ENCODE measurements around the gene GALNT17. TPM values are rescaled to one million over a fixed set of nuclear protein-coding genes. Genes with fewer than 3 reads are reported as not detected.

GALNT17 gene
- total RNA-seq, 1 donor from 2014 or later, result 20.2 TPM

- H3K9me3 Mint-ChIP-seq, result peaks cover 6% of the 10 kb centered on the region
- no peak overlapping the region for H3K27ac Mint-ChIP-seq
- DNase-seq (ENCODE audit: extremely low spot score, unreplicated experiment), result no peak
- no peaks in the 10 kb centered on the region for H3K27me3 Mint-ChIP-seq
- TF ChIP-seq, protein P1, sequence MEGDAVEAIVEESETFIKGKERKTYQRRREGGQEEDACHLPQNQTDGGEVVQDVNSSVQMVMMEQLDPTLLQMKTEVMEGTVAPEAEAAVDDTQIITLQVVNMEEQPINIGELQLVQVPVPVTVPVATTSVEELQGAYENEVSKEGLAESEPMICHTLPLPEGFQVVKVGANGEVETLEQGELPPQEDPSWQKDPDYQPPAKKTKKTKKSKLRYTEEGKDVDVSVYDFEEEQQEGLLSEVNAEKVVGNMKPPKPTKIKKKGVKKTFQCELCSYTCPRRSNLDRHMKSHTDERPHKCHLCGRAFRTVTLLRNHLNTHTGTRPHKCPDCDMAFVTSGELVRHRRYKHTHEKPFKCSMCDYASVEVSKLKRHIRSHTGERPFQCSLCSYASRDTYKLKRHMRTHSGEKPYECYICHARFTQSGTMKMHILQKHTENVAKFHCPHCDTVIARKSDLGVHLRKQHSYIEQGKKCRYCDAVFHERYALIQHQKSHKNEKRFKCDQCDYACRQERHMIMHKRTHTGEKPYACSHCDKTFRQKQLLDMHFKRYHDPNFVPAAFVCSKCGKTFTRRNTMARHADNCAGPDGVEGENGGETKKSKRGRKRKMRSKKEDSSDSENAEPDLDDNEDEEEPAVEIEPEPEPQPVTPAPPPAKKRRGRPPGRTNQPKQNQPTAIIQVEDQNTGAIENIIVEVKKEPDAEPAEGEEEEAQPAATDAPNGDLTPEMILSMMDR (conservative IDR thresholded peaks at IDR 0.05), result no peak
- no peaks in the 10 kb centered on the region for H3K4me1 Mint-ChIP-seq (ENCODE audit: unreplicated experiment)
- no peak overlapping the region for H3K4me3 Mint-ChIP-seq
- peaks cover 7% of the 10 kb centered on the region for H3K36me3 Mint-ChIP-seq
Observed at GRCh38 chr7:71389976-71390375, 258.0 kb downstream of the GALNT17 start.

GRCh38 chr7:71393661-71394060 lies 261.7 kb downstream of the GALNT17 start:
- no peak overlapping the region for H3K4me3 Mint-ChIP-seq
- peaks cover 6% of the 10 kb centered on the region for H3K9me3 Mint-ChIP-seq
- no peak for DNase-seq (ENCODE audit: extremely low spot score, unreplicated experiment)
- H3K4me1 Mint-ChIP-seq (ENCODE audit: unreplicated experiment), result no peaks in the 10 kb centered on the region
- TF ChIP-seq, protein P1 (conservative IDR thresholded peaks at IDR 0.05), result no peak
- H3K36me3 Mint-ChIP-seq, result peaks cover 7% of the 10 kb centered on the region
- H3K27me3 Mint-ChIP-seq, result no peaks in the 10 kb centered on the region
- no peak overlapping the region for H3K27ac Mint-ChIP-seq

GRCh38 chr7:71402684-71403083 lies 270.7 kb downstream of the GALNT17 start:
- no peaks in the 10 kb centered on the region for H3K9me3 Mint-ChIP-seq
- H3K4me1 Mint-ChIP-seq (ENCODE audit: unreplicated experiment), result peaks cover 14% of the 10 kb centered on the region
- H3K27ac Mint-ChIP-seq, result no peak overlapping the region
- no peak overlapping the region for H3K4me3 Mint-ChIP-seq
- H3K36me3 Mint-ChIP-seq, result no peaks in the 10 kb centered on the region
- no peak for DNase-seq (ENCODE audit: extremely low spot score, unreplicated experiment)
- TF ChIP-seq, protein P1 (conservative IDR thresholded peaks at IDR 0.05), result no peak
- H3K27me3 Mint-ChIP-seq, result no peaks in the 10 kb centered on the region

DNA sequence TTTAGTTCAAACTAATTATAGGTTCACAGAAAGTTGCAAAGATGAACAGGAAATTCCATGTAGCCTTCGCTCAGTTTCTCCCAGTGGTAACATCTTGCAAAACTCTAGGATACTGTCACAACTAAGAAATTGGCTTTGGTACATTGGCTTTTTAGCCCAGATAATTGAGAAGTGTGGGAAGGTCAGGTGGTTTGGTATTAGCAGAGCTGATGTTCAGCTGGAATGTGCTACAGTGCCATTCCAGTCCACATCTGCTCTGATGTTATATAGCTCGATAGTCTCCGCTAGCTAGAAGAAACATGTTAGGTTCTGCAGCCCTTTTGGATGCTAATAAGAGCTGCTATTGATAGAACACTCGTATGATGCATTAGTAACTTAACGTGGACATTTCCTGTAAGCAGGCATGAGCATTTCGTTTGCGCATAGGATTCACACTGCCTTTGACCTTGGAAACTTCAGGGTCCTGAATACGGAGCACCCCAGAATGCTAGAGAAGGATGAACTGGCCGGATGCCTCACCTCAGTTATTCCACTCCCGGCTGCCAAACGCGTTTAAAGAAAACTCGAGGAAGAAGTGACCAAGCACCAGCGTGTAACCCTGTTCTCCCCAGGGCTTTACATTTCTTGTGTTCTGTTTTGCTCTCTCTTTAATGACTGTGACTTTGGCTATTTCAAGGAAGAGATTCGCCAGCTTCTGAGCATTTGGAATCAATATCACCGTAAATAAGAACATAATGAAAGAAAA lies 271.4 kb downstream of the GALNT17 start:
- Mint-ChIP-seq H3K36me3 (no peaks in the 10 kb centered on the region), H3K27ac (no peak overlapping the region), H3K4me3 (no peak overlapping the region), H3K9me3 (no peaks in the 10 kb centered on the region), H3K4me1 (ENCODE audit: unreplicated experiment) (peaks cover 14% of the 10 kb centered on the region), H3K27me3 (no peaks in the 10 kb centered on the region)
- DNase-seq (ENCODE audit: extremely low spot score, unreplicated experiment), result no peak
- TF ChIP-seq, protein P1 (conservative IDR thresholded peaks at IDR 0.05), result no peak

- no peak overlapping the region for H3K27ac Mint-ChIP-seq
- DNase-seq (ENCODE audit: extremely low spot score, unreplicated experiment), result no peak
- H3K27me3 Mint-ChIP-seq, result no peaks in the 10 kb centered on the region
- TF ChIP-seq, protein P1 (conservative IDR thresholded peaks at IDR 0.05), result no peak
- H3K4me1 Mint-ChIP-seq (ENCODE audit: unreplicated experiment), result peaks cover 14% of the 10 kb centered on the region
- no peak overlapping the region for H3K4me3 Mint-ChIP-seq
- no peaks in the 10 kb centered on the region for H3K36me3 Mint-ChIP-seq
- H3K9me3 Mint-ChIP-seq, result peaks cover 5% of the 10 kb centered on the region
Observed at GRCh38 chr7:71404726-71405345, 272.9 kb downstream of the GALNT17 start.
